SK-N-SH (cell line): ENCODE data around the gene ITFG2. TPM values are rescaled to one million over a fixed set of nuclear protein-coding genes. Genes with fewer than 3 reads are reported as not detected.

Experiments
- CTCF ChIA-PET: fragments of 300-600, 350-600 bp; formaldehyde crosslinking; extraction: SDS; loops from one replicate; lab custom pipeline; 2021; lab: Yijun Ruan, JAX
- POLR2A ChIA-PET: fragments of 350-600 bp; sonication (Branson Sonifier 250); formaldehyde crosslinking; extraction: SDS; loops from one replicate; lab custom pipeline; 2020; ENCODE audit warnings: antibody characterized with exemption, inconsistent platforms; lab: Yijun Ruan, JAX
- DNase-seq: peaks from one replicate; pipeline ENCODE4 v3.0.0; 2012
- H2AFZ ChIP-seq: fragments of 200-600 bp; sonication (generic); 2 replicates; pipeline ENCODE4 v1.8.1; 2016; ENCODE audit warnings: antibody characterized with exemption, mild to moderate bottlenecking, low read depth
- H3F3A ChIP-seq: fragments of 200-600 bp; sonication (generic); replicated peaks from 2 replicates; pipeline ENCODE3; 2016; ENCODE audit warnings: antibody characterized with exemption, mild to moderate bottlenecking; ENCODE audit not compliant: insufficient read depth
- H3K27ac ChIP-seq, 2 experiments: fragments of 200-500 bp in 1 of 2; fragments of 200-600 bp in 1 of 2; sonication (Bioruptor generic) in 1 of 2; sonication (generic), shearing (Covaris generic) in 1 of 2; 2 replicates each; pipeline versions ENCODE4 v1.5.1 to v1.6.1; 2014 to 2016; ENCODE audit warnings: low read depth in 2 of 2, inconsistent platforms in 1 of 2, low read length in 1 of 2, mild to moderate bottlenecking in 1 of 2, mixed read lengths in 1 of 2
- H3K27me3 ChIP-seq: fragments of 200-600 bp; sonication (generic), shearing (Covaris generic); 2 replicates; pipeline ENCODE4 v1.6.1; 2016; ENCODE audit warnings: mixed run types; ENCODE audit not compliant: insufficient read depth
- H3K36me3 ChIP-seq, 2 experiments: fragments of 200-500 bp in 1 of 2; fragments of 200-600 bp in 1 of 2; sonication (Bioruptor generic) in 1 of 2; sonication (generic) in 1 of 2; replicated peaks in 1 of 2; 2 replicates each; pipeline versions ENCODE3 to v1.5.1; 2014 to 2016; ENCODE audit warnings: low read length in 1 of 2, mild to moderate bottlenecking in 1 of 2; ENCODE audit not compliant: insufficient read depth in 2 of 2, control insufficient read depth in 1 of 2
- H3K4me1 ChIP-seq, 2 experiments: fragments of 200-500 bp in 1 of 2; fragments of 200-600 bp in 1 of 2; sonication (Bioruptor generic) in 1 of 2; sonication (generic), shearing (Covaris generic) in 1 of 2; 2 replicates each; pipeline versions ENCODE4 v1.5.1 to v1.6.1; 2014 to 2016; ENCODE audit warnings: low read depth in 1 of 2, low read length in 1 of 2, mixed run types in 1 of 2; ENCODE audit not compliant: insufficient read depth in 2 of 2, control insufficient read depth in 1 of 2
- H3K4me2 ChIP-seq: fragments of 200-600 bp; sonication (generic), shearing (Covaris generic); 2 replicates; pipeline ENCODE4 v1.6.1; 2017; ENCODE audit warnings: mixed run types
- H3K4me3 ChIP-seq, 2 experiments: fragments of 200-500 bp in 1 of 2; fragments of 200-600 bp in 1 of 2; sonication (Bioruptor generic) in 1 of 2; sonication (generic), shearing (Covaris generic) in 1 of 2; 2 replicates each; pipeline versions ENCODE4 v1.5.1 to v1.8.1; 2014 to 2016; ENCODE audit warnings: low read depth in 2 of 2, inconsistent platforms in 1 of 2, low read length in 1 of 2, mild to moderate bottlenecking in 1 of 2, mixed read lengths in 1 of 2, moderate library complexity in 1 of 2
- H3K79me2 ChIP-seq: fragments of 200-600 bp; sonication (generic); 2 replicates; pipeline ENCODE4 v1.8.1; 2017; ENCODE audit warnings: mild to moderate bottlenecking; ENCODE audit not compliant: insufficient read depth
- H3K9ac ChIP-seq: fragments of 200-600 bp; sonication (generic); 2 replicates; pipeline ENCODE4 v1.6.1; 2017; ENCODE audit warnings: mixed run types
- H3K9me2 ChIP-seq: fragments of 200-600 bp; sonication (generic); 2 replicates; pipeline ENCODE4 v1.6.1; 2017; ENCODE audit warnings: mixed run types
- H3K9me3 ChIP-seq: fragments of 200-600 bp; sonication (generic); 2 replicates; pipeline ENCODE4 v1.6.1; 2017; ENCODE audit warnings: mixed run types, mild to moderate bottlenecking, moderate library complexity
- H4K20me1 ChIP-seq: fragments of 200-600 bp; sonication (generic); 2 replicates; pipeline ENCODE4 v1.6.1; 2017; ENCODE audit warnings: mild to moderate bottlenecking, mixed run types; ENCODE audit not compliant: insufficient read depth
- ELF1 ChIP-seq: IDR thresholded peaks from 2 replicates; pipeline ENCODE4 v1.4.0; 2012
- EZH2phosphoT487 ChIP-seq: fragments of 200-600 bp; sonication (generic); IDR thresholded peaks from 2 replicates; pipeline ENCODE4 v1.6.1; 2017; ENCODE audit warnings: low read depth, mixed run types, mild to moderate bottlenecking, antibody characterized with exemption, moderate library complexity, borderline replicate concordance
- FOSL2 ChIP-seq: IDR thresholded peaks from 2 replicates; pipeline ENCODE4 v1.4.0; 2012; ENCODE audit warnings: low read depth, mild to moderate bottlenecking, moderate library complexity, borderline replicate concordance
- FOXJ3 ChIP-seq: sonication (generic); formaldehyde crosslinking; IDR thresholded peaks from 2 replicates; pipeline ENCODE4 v1.5.1; 2020; ENCODE audit warnings: mild to moderate bottlenecking, missing genetic modification reagents
- GATA2 ChIP-seq: sonication (generic); formaldehyde crosslinking; IDR thresholded peaks from 2 replicates; pipeline ENCODE4 v1.5.0; 2020; ENCODE audit warnings: mild to moderate bottlenecking, missing genetic modification reagents
- JUND ChIP-seq: IDR thresholded peaks from 2 replicates; pipeline ENCODE4 v1.4.0; 2012
- MXI1 ChIP-seq: IDR thresholded peaks from 2 replicates; pipeline ENCODE4 v1.6.1; 2012; ENCODE audit warnings: mild to moderate bottlenecking, low read depth, low read length, improper control_type of control experiment
- NFIC ChIP-seq: IDR thresholded peaks from 2 replicates; pipeline ENCODE4 v1.4.0; 2012; ENCODE audit warnings: borderline replicate concordance
- RAD21 ChIP-seq: IDR thresholded peaks from 2 replicates; pipeline ENCODE4 v1.6.1; 2012; ENCODE audit warnings: mild to moderate bottlenecking, low read length
- RCOR1 ChIP-seq: fragments of 150-350 bp; IDR thresholded peaks from 2 replicates; pipeline ENCODE4 v1.6.1; 2017; ENCODE audit warnings: antibody characterized with exemption, low read length
- RFX5 ChIP-seq: IDR thresholded peaks from 2 replicates; pipeline ENCODE4 v1.6.1; 2012; ENCODE audit warnings: mild to moderate bottlenecking, improper control_type of control experiment, low read length
- RXRA ChIP-seq: IDR thresholded peaks from 2 replicates; pipeline ENCODE4 v1.4.0; 2012; ENCODE audit warnings: low read depth, mild to moderate bottlenecking, borderline replicate concordance
- TAF1 ChIP-seq: IDR thresholded peaks from 2 replicates; pipeline ENCODE4 v1.6.1; 2012; ENCODE audit warnings: low read depth, mild to moderate bottlenecking, low read length, moderate library complexity, borderline replicate concordance
- TCF12 ChIP-seq: IDR thresholded peaks from 2 replicates; pipeline ENCODE4 v1.4.0; 2012
- YY1 ChIP-seq: IDR thresholded peaks from 2 replicates; pipeline ENCODE4 v1.4.0; 2012; ENCODE audit warnings: low read depth, mild to moderate bottlenecking
- WGBS: methylation state at CpG from one replicate; pipeline ENCODE4 v1.1.6; 2017; ENCODE audit warnings: low lambda C conversion rate; 5-methylcytosine and 5-hydroxymethylcytosine counted together
- polyA plus RNA-seq, 3 experiments: library from polyadenylated mRNA; depleted of rRNA; stranded (reverse); fragments of >200 nt; gene quantifications; 2 replicates each; pipeline ENCODE4 v1.2.3, GENCODE V29; 2012
- TF ChIP-seq, protein P1 (sequence below): fragments of 150-350 bp; IDR thresholded peaks from 2 replicates; pipeline ENCODE4 v1.6.1; 2017; ENCODE audit warnings: antibody characterized with exemption, low read length, low read depth, borderline replicate concordance
- TF ChIP-seq, protein P2 (sequence below): fragments of 200-600 bp; sonication (generic); IDR thresholded peaks from 2 replicates; pipeline ENCODE4 v1.6.1; 2017; ENCODE audit warnings: antibody characterized with exemption, mild to moderate bottlenecking, moderate library complexity
- TF ChIP-seq, protein P3 (sequence below): IDR thresholded peaks from 2 replicates; pipeline ENCODE4; 2012
- TF ChIP-seq, protein P4 (sequence below): IDR thresholded peaks from 2 replicates; pipeline ENCODE4 v1.4.0; 2012; ENCODE audit warnings: low read depth, borderline replicate concordance

Gene ITFG2
- polyA plus RNA-seq, 1 of the 3 experiments (the other 2 are of a cell fraction), result 27.2 TPM

DNA sequence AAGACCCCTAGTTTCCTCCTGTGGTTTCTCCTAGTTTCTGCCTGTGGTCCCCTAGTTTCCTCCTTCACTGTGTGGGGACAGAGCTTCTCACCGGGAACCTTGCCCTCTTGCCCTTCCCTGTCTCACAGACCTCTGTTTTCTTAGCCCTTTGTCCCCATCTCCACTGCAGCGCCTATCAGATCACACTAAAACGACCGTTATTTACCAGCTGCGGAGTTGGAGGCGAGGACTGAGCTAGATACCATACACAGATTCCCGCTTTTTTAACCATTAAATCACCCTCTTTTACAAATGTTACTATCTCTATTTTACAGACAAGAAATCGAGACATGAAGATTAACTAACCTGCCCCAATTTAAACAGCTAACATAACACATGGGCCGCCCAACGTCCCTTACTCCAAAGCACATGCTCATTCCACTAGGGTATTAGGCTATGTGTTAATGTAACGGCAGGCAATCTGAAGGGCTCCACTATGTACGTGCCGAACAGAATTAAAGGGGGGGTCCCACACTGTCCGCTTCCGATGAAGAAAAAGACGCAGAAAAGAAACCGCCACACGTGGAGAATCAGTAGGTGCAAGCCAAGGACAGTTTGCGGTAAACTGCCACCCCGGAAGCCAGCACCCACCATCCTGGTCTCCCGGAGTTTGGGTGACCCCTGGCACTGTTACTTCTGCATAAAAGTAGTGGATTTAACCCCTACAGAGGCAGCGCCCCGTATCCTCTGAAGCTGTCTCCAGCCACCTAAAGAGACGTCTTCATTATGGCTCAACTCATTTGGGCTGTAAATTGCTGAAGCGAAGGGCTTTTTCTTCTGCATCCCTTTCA lies 19.6 kb upstream of the ITFG2 start:
- H3F3A ChIP-seq, result no peaks in the 10 kb centered on the region
- peaks cover 4 to 15% of the 10 kb centered on the region in 2 experiments for H3K36me3 ChIP-seq
- no peak overlapping the region for H3K27ac ChIP-seq
- DNase-seq, result no peak
- H4K20me1 ChIP-seq, result 0 out of 2 replicates have a peak, but pooled peaks cover 5% of the 10 kb centered on the region
- no peak overlapping the region for H3K4me2 ChIP-seq
- ChIA-PET CTCF (interaction anchor here (0.8 to 6.7 kb wide), 3 partner anchors 8 to 109 kb away, joined by 3 to 54 read pairs (median 4); no protein-coding TSS in a partner anchor), POLR2A (no interaction called here)
- H3K27me3 ChIP-seq, result no peaks in the 10 kb centered on the region
- no peak overlapping the region for H3K9ac ChIP-seq
- WGBS, result 93% methylated on average over 25 of the region's 25 CpGs
- peaks cover 23% of the 10 kb centered on the region for H3K79me2 ChIP-seq
- no peak overlapping the region for H2AFZ ChIP-seq
- no peaks in the 10 kb centered on the region for H3K9me2 ChIP-seq
- no peak overlapping the region for H3K4me3 ChIP-seq
- TF ChIP-seq, protein P1, sequence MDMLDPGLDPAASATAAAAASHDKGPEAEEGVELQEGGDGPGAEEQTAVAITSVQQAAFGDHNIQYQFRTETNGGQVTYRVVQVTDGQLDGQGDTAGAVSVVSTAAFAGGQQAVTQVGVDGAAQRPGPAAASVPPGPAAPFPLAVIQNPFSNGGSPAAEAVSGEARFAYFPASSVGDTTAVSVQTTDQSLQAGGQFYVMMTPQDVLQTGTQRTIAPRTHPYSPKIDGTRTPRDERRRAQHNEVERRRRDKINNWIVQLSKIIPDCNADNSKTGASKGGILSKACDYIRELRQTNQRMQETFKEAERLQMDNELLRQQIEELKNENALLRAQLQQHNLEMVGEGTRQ, result no peak
- no peak for TF ChIP-seq ELF1
- no peak for TF ChIP-seq YY1
- TF ChIP-seq GATA2, result no peak
- TF ChIP-seq RAD21, result no peak
- TF ChIP-seq, protein P2, sequence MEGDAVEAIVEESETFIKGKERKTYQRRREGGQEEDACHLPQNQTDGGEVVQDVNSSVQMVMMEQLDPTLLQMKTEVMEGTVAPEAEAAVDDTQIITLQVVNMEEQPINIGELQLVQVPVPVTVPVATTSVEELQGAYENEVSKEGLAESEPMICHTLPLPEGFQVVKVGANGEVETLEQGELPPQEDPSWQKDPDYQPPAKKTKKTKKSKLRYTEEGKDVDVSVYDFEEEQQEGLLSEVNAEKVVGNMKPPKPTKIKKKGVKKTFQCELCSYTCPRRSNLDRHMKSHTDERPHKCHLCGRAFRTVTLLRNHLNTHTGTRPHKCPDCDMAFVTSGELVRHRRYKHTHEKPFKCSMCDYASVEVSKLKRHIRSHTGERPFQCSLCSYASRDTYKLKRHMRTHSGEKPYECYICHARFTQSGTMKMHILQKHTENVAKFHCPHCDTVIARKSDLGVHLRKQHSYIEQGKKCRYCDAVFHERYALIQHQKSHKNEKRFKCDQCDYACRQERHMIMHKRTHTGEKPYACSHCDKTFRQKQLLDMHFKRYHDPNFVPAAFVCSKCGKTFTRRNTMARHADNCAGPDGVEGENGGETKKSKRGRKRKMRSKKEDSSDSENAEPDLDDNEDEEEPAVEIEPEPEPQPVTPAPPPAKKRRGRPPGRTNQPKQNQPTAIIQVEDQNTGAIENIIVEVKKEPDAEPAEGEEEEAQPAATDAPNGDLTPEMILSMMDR, result no peak
- no peak for TF ChIP-seq TCF12
- TF ChIP-seq, protein P3, sequence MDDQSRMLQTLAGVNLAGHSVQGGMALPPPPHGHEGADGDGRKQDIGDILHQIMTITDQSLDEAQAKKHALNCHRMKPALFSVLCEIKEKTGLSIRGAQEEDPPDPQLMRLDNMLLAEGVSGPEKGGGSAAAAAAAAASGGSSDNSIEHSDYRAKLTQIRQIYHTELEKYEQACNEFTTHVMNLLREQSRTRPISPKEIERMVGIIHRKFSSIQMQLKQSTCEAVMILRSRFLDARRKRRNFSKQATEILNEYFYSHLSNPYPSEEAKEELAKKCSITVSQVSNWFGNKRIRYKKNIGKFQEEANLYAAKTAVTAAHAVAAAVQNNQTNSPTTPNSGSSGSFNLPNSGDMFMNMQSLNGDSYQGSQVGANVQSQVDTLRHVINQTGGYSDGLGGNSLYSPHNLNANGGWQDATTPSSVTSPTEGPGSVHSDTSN, result no peak
- TF ChIP-seq FOSL2, result no peak
- TF ChIP-seq RXRA, result no peak
- no peak for TF ChIP-seq TAF1
- H3K9me3 ChIP-seq, result no peaks in the 10 kb centered on the region
- peaks cover 0 to 23% of the 10 kb centered on the region in 2 experiments; a peak in 3 of 4 replicates for H3K4me1 ChIP-seq

DNA sequence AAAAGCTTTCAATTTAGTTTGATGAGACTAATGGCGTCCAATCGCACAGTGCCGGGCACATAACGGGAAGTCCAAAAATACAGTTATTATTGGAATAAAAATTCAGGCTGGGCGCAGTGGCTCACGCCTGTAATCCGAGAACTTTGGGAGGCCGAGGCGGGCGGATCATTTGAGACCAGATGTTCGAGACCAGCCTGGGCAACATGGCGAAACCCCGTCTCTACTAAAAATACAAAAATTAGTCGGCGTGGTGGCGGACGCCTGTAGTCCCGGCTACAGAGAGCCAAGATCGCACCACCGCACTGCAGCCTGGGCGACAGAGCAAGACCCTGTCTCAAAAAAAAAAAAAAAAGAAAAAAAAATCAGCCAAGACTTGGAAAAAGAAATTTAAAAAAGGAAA lies 18.9 kb upstream of the ITFG2 start:
- H3K9me3 ChIP-seq, result no peaks in the 10 kb centered on the region
- no peak overlapping the region for H3K27ac ChIP-seq
- WGBS, result 97% methylated on average over 21 of the region's 21 CpGs
- H3K4me3 ChIP-seq, result no peak overlapping the region
- no peaks in the 10 kb centered on the region for H3K27me3 ChIP-seq
- peaks cover 24% of the 10 kb centered on the region for H3K79me2 ChIP-seq
- peaks cover 0 to 23% of the 10 kb centered on the region in 2 experiments; a peak in 3 of 4 replicates for H3K4me1 ChIP-seq
- H3K9ac ChIP-seq, result no peak overlapping the region
- H3F3A ChIP-seq, result no peaks in the 10 kb centered on the region
- CTCF ChIA-PET, result interaction anchor here (1.1 to 6.7 kb wide), 3 partner anchors 9 to 110 kb away, joined by 3 to 54 read pairs (median 3); no protein-coding TSS in a partner anchor
- H2AFZ ChIP-seq, result no peak overlapping the region
- 0 out of 2 replicates have a peak, but pooled peaks cover 5% of the 10 kb centered on the region for H4K20me1 ChIP-seq
- H3K36me3 ChIP-seq, result peaks cover 4 to 22% of the 10 kb centered on the region in 2 experiments
- no peak for DNase-seq
- H3K4me2 ChIP-seq, result no peak overlapping the region
- POLR2A ChIA-PET, result no interaction called here
- H3K9me2 ChIP-seq, result no peaks in the 10 kb centered on the region
- no peak for TF ChIP-seq JUND
- TF ChIP-seq, protein P3, result no peak
- no peak for TF ChIP-seq EZH2phosphoT487
- no peak for TF ChIP-seq RFX5
- TF ChIP-seq, protein P4, sequence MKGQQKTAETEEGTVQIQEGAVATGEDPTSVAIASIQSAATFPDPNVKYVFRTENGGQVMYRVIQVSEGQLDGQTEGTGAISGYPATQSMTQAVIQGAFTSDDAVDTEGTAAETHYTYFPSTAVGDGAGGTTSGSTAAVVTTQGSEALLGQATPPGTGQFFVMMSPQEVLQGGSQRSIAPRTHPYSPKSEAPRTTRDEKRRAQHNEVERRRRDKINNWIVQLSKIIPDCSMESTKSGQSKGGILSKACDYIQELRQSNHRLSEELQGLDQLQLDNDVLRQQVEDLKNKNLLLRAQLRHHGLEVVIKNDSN, result no peak
- no peak for TF ChIP-seq TCF12
- TF ChIP-seq TAF1, result no peak
- no peak for TF ChIP-seq MXI1
- no peak for TF ChIP-seq FOXJ3 (CRISPR knock-in tag)
- TF ChIP-seq NFIC, result no peak
- TF ChIP-seq, protein P1, result no peak
- TF ChIP-seq RCOR1, result no peak
